H9 (cell line): Measurements from ENCODE around the gene CADM4. TPM values are rescaled to one million over a fixed set of nuclear protein-coding genes. Genes with fewer than 3 reads are reported as not detected.

Experiments used
- DNase-seq: peaks from one replicate; pipeline ENCODE4 v3.0.0-alpha.2; 2017
- H2AFZ ChIP-seq: one replicate; pipeline ENCODE4 v1.6.1; 2013; ENCODE audit warnings: mild to moderate bottlenecking, low read length, control low read depth, moderate library complexity
- H2AK5ac ChIP-seq: 2 replicates; pipeline ENCODE4 v1.6.1; 2013; ENCODE audit warnings: low read length, control low read depth, mixed read lengths; ENCODE audit not compliant: insufficient read length
- H2BK120ac ChIP-seq: one replicate; pipeline ENCODE4 v1.6.1; 2013; ENCODE audit warnings: low read depth, mild to moderate bottlenecking, low read length, control low read depth, inconsistent platforms; ENCODE audit not compliant: poor library complexity, severe bottlenecking
- H2BK12ac ChIP-seq: 2 replicates; pipeline ENCODE4 v1.6.1; 2013; ENCODE audit warnings: low read length, control low read depth, mixed read lengths, low read depth; ENCODE audit not compliant: insufficient read length
- H2BK15ac ChIP-seq: 2 replicates; pipeline ENCODE4 v1.6.1; 2013; ENCODE audit warnings: low read depth, low read length, control low read depth
- H2BK20ac ChIP-seq: one replicate; pipeline ENCODE4 v1.6.1; 2013; ENCODE audit warnings: low read depth, mild to moderate bottlenecking, low read length, control low read depth, inconsistent platforms; ENCODE audit not compliant: poor library complexity, severe bottlenecking
- H2BK5ac ChIP-seq: 2 replicates; pipeline ENCODE4 v1.6.1; 2013; ENCODE audit warnings: low read length, control low read depth, mixed read lengths; ENCODE audit not compliant: insufficient read length
- H3K14ac ChIP-seq: 2 replicates; pipeline ENCODE4 v1.6.1; 2013; ENCODE audit warnings: low read length, control low read depth; ENCODE audit not compliant: insufficient read depth
- H3K18ac ChIP-seq: 2 replicates; pipeline ENCODE4 v1.6.1; 2013; ENCODE audit warnings: low read depth, mild to moderate bottlenecking, mixed read lengths, low read length, control low read depth; ENCODE audit not compliant: insufficient read length
- H3K23ac ChIP-seq: 2 replicates; pipeline ENCODE4 v1.6.1; 2013; ENCODE audit warnings: low read length, control low read depth, mixed read lengths, low read depth; ENCODE audit not compliant: insufficient read length
- H3K23me2 ChIP-seq: 2 replicates; pipeline ENCODE4 v1.6.1; 2013; ENCODE audit warnings: low read depth, mild to moderate bottlenecking, mixed read lengths, low read length, control low read depth; ENCODE audit not compliant: insufficient read length, poor library complexity, severe bottlenecking
- H3K27ac ChIP-seq: 2 replicates; pipeline ENCODE4 v1.5.1; 2013; ENCODE audit warnings: low read length, control low read depth, mixed read lengths, low read depth; ENCODE audit not compliant: insufficient read length
- H3K27me3 ChIP-seq: 2 replicates; pipeline ENCODE4 v1.6.1; 2013; ENCODE audit warnings: low read length, control low read depth, inconsistent platforms; ENCODE audit not compliant: insufficient read depth
- H3K4ac ChIP-seq: 2 replicates; pipeline ENCODE4 v1.6.1; 2013; ENCODE audit warnings: low read depth, mild to moderate bottlenecking, control low read depth, inconsistent platforms, low read length, moderate library complexity
- H3K4me1 ChIP-seq: 2 replicates; pipeline ENCODE4 v1.6.1; 2013; ENCODE audit warnings: low read length, control low read depth, inconsistent platforms; ENCODE audit not compliant: insufficient read depth
- H3K4me2 ChIP-seq: 2 replicates; pipeline ENCODE4 v1.6.1; 2013; ENCODE audit warnings: low read length, control low read depth, mixed read lengths; ENCODE audit not compliant: insufficient read length, insufficient read depth
- H3K56ac ChIP-seq: 2 replicates; pipeline ENCODE4 v1.6.1; 2013; ENCODE audit warnings: low read depth, mild to moderate bottlenecking, mixed read lengths, low read length, control low read depth; ENCODE audit not compliant: insufficient read length
- H3K79me1 ChIP-seq: 2 replicates; pipeline ENCODE4 v1.6.1; 2013; ENCODE audit warnings: low read depth, mild to moderate bottlenecking, moderate library complexity, low read length, control low read depth, inconsistent platforms; ENCODE audit not compliant: insufficient read depth, poor library complexity, severe bottlenecking
- H3K79me2 ChIP-seq: 2 replicates; pipeline ENCODE4 v1.6.1; 2013; ENCODE audit warnings: low read length, control low read depth, inconsistent platforms; ENCODE audit not compliant: insufficient read depth
- H3K9ac ChIP-seq: 2 replicates; pipeline ENCODE4 v1.6.1; 2013; ENCODE audit warnings: low read length, control low read depth, mixed read lengths; ENCODE audit not compliant: insufficient read length; ENCODE audit errors: extremely low read depth
- H3K9me3 ChIP-seq: one replicate; pipeline ENCODE4 v1.6.1; 2013; ENCODE audit warnings: low read depth, low read length, inconsistent platforms; ENCODE audit not compliant: control insufficient read depth
- H3T11ph ChIP-seq: one replicate; pipeline ENCODE4 v1.6.1; 2013; ENCODE audit warnings: mild to moderate bottlenecking, low read length, control low read depth, inconsistent platforms
- H4K20me1 ChIP-seq: one replicate; pipeline ENCODE4 v1.6.1; 2013; ENCODE audit not compliant: control insufficient read depth, insufficient read length, insufficient read depth
- H4K5ac ChIP-seq: 2 replicates; pipeline ENCODE4 v1.6.1; 2013; ENCODE audit warnings: low read depth, mild to moderate bottlenecking, mixed read lengths, low read length, control low read depth; ENCODE audit not compliant: insufficient read length
- H4K8ac ChIP-seq: replicated peaks from 2 replicates; pipeline ENCODE4 v1.6.1; 2013; ENCODE audit warnings: low read length, control low read depth, mixed read lengths, low read depth; ENCODE audit not compliant: insufficient read length
- H4K91ac ChIP-seq: 2 replicates; pipeline ENCODE4 v1.6.1; 2013; ENCODE audit warnings: low read depth, mild to moderate bottlenecking, moderate library complexity, mixed read lengths, low read length, control low read depth; ENCODE audit not compliant: insufficient read length
- H3K27ac Mint-ChIP-seq, 3 experiments: 2 replicates in 2 of 3; 3 replicates in 1 of 3; pipeline ENCODE4 v1.8.0; 2020 to 2021; ENCODE audit warnings: mixed read lengths in 3 of 3, mild to moderate bottlenecking in 1 of 3, moderate library complexity in 1 of 3
- H3K27me3 Mint-ChIP-seq: 2 replicates; pipeline ENCODE4 v1.8.0; 2021; ENCODE audit warnings: low read depth, mild to moderate bottlenecking, moderate library complexity, mixed read lengths
- H3K36me3 Mint-ChIP-seq, 3 experiments: 2 replicates in 2 of 3; 3 replicates in 1 of 3; pipeline ENCODE4 v1.8.0; 2020 to 2021; ENCODE audit warnings: low read depth in 3 of 3, mixed read lengths in 3 of 3; ENCODE audit not compliant: insufficient read depth in 1 of 3
- H3K4me1 Mint-ChIP-seq, 2 experiments: 2 replicates each; pipeline ENCODE4 v1.8.0; 2020; ENCODE audit warnings: mixed read lengths in 2 of 2
- H3K4me3 Mint-ChIP-seq, 2 experiments: 2 replicates in 1 of 2; 3 replicates in 1 of 2; pipeline ENCODE4 v1.8.0; 2020 to 2021; ENCODE audit warnings: mild to moderate bottlenecking in 2 of 2, mixed read lengths in 2 of 2, moderate library complexity in 1 of 2
- H3K9me3 Mint-ChIP-seq, 2 experiments: 2 replicates in 1 of 2; 3 replicates in 1 of 2; pipeline ENCODE4 v1.8.0; 2020; ENCODE audit warnings: mild to moderate bottlenecking in 2 of 2, mixed read lengths in 2 of 2, moderate library complexity in 1 of 2
- WGBS: extraction: QIAGEN DNeasy Blood & Tissue Kit; methylation state at CpG from one replicate; pipeline ENCODE4 v1.1.7; 2013; ENCODE audit warnings: missing lambda C conversion rate, low lambda C conversion rate, mixed read lengths; ENCODE audit not compliant: insufficient read length; ENCODE audit errors: extremely low coverage; 5-methylcytosine and 5-hydroxymethylcytosine counted together
- total RNA-seq: library from RNA; stranded (reverse); gene quantifications from 2 replicates; pipeline ENCODE4 v1.2.1, GENCODE V29; 2021
- TF ChIP-seq, protein P1 (sequence below): fragments of 200-600 bp; sonication (generic); conservative IDR thresholded peaks from 3 replicates; pipeline ENCODE4 v1.8.0; 2021; ENCODE audit warnings: antibody characterized with exemption, mild to moderate bottlenecking

CADM4 gene
- total RNA-seq, 1 experiment from 2014 or later, result 10.2 TPM

DNA sequence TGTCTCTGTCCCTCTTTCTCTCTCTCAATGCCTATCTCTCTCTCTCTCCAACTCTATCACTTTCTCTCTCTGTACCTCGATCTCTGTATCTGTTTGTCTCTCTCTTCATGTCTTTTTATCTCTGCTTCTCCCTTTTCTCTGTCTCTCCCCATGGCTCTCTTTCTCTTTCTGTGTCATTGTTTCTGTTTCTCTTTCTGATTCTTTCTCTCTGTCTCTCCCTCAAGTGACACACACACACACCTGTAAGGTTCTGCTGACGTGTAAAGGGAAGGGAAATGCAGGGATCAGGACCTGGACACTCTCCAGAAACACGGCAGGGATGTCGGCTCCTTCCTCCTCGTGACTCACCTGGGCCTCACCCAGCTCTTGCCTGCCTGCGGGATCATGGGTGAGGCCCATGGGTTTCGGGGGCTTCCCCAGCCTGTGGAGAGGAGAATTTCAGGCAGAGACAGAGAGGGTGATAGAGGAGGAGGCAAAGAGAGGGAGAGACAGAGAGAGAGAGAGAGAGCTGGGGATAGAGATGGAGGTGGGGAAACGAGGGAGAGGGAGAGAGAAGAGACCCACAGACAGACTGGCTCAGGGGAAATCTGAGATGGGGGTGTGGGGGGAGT, 35.7 kb upstream of the CADM4 start:
- Histone ChIP-seq H3K56ac (no peak overlapping the region), H3K14ac (no peak overlapping the region), H4K5ac (no peak overlapping the region), H3K4me1 (peaks cover 2% of the 10 kb centered on the region; the same call in 1 of the 2 replicates), H4K20me1 (no peaks in the 10 kb centered on the region), H2AK5ac (no peak overlapping the region), H2BK15ac (no peak overlapping the region), H3K23me2 (no peaks in the 10 kb centered on the region), H2BK120ac (no peak overlapping the region), H4K8ac (no peak overlapping the region), H3T11ph (no peak overlapping the region), H3K9me3 (no peaks in the 10 kb centered on the region), H3K27me3 (no peaks in the 10 kb centered on the region), H4K91ac (no peak overlapping the region), H3K27ac (no peak overlapping the region), H3K79me2 (no peaks in the 10 kb centered on the region), H3K79me1 (no peaks in the 10 kb centered on the region), H3K4ac (no peak overlapping the region), H3K4me2 (no peak overlapping the region), H2AFZ (no peak overlapping the region), H3K23ac (no peak overlapping the region), H3K18ac (no peak overlapping the region), H2BK12ac (no peak overlapping the region), H3K9ac (no peak overlapping the region), H2BK20ac (no peak overlapping the region), H2BK5ac (no peak overlapping the region)
- Mint-ChIP-seq H3K4me1 (peaks cover 22 to 26% of the 10 kb centered on the region in 2 experiments), H3K36me3 (no peaks in the 10 kb centered on the region), H3K27me3 (peaks cover 12% of the 10 kb centered on the region), H3K9me3 (no peaks in the 10 kb centered on the region), H3K27ac (peak overlapping the region in 2 of 3 experiments; percentile 1 to 26; a peak in 2 of 7 replicates), H3K4me3 (no peak overlapping the region; a peak in 1 of 5 replicates)
- DNase-seq, result no peak
- TF ChIP-seq, protein P1, sequence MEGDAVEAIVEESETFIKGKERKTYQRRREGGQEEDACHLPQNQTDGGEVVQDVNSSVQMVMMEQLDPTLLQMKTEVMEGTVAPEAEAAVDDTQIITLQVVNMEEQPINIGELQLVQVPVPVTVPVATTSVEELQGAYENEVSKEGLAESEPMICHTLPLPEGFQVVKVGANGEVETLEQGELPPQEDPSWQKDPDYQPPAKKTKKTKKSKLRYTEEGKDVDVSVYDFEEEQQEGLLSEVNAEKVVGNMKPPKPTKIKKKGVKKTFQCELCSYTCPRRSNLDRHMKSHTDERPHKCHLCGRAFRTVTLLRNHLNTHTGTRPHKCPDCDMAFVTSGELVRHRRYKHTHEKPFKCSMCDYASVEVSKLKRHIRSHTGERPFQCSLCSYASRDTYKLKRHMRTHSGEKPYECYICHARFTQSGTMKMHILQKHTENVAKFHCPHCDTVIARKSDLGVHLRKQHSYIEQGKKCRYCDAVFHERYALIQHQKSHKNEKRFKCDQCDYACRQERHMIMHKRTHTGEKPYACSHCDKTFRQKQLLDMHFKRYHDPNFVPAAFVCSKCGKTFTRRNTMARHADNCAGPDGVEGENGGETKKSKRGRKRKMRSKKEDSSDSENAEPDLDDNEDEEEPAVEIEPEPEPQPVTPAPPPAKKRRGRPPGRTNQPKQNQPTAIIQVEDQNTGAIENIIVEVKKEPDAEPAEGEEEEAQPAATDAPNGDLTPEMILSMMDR, result no peak
- WGBS, result no CpG with 5 or more reads among the region's 8 CpGs
